Motor neuron (in vitro differentiated cells): ENCODE results near the gene GNGT1. TPM values are rescaled to one million over a fixed set of nuclear protein-coding genes. Genes with fewer than 3 reads are reported as not detected.

Source experiments
- ATAC-seq, 8 experiments: fragments of 200-7000 bp; cut with Tn5 transposase; replicated peaks in 6 of 8; 2 replicates each; pipeline ENCODE4 v1.8.0; 2021; ENCODE audit warnings: mild to moderate bottlenecking in 8 of 8, moderate library complexity in 8 of 8
- H3K27ac ChIP-seq, 2 donors: fragments of 250-450 bp; sonication (Bioruptor Pico); 2 replicates each; pipeline ENCODE4 v1.9.0; 2021; ENCODE audit warnings: antibody characterized with exemption in 2 of 2, mild to moderate bottlenecking in 2 of 2, moderate library complexity in 1 of 2
- H3K4me1 ChIP-seq, 2 donors: fragments of 250-450 bp; sonication (Bioruptor Pico); replicated peaks in 1 of 2; 2 replicates each; pipeline ENCODE4 v1.6.1; 2021; ENCODE audit warnings: antibody characterized with exemption in 2 of 2, mild to moderate bottlenecking in 2 of 2, moderate library complexity in 1 of 2
- H3K4me3 ChIP-seq, 5 donors: fragments of 250-450 bp; sonication (Bioruptor Pico); 2 replicates each; pipeline ENCODE4 v1.9.0; 2021; ENCODE audit warnings: antibody characterized with exemption in 5 of 5, mild to moderate bottlenecking in 5 of 5, moderate library complexity in 4 of 5
- WGBS, 10 experiments: fragments of 450-650 bp; shearing (Covaris generic); methylation state at CpG; one replicate each; pipeline ENCODE4 v1.0.0; 2022; 5-methylcytosine and 5-hydroxymethylcytosine counted together
- in situ Hi-C, 9 experiments: fragments of 400-800 bp; cut with MboI; loops; one replicate each; pipeline ENCODE4 v1.15.0; 2021; ENCODE audit warnings: low sequenced_read_pairs in 9 of 9, low pct_unique_long_range_greater_than_20kb in 2 of 9; ENCODE audit not compliant: unreplicated experiment in 9 of 9
- total RNA-seq, 8 experiments: library from RNA; unstranded; fragments of 300-600 nt; gene quantifications; 2 replicates each; pipeline versions ENCODE4 v1.2.3 to v1.2.4, GENCODE V29; 2022

GNGT1 gene
- total RNA-seq, 8 experiments from 2014 or later = 0.67 to 2.3 (median 1.8) TPM; not detected in 4

DNA sequence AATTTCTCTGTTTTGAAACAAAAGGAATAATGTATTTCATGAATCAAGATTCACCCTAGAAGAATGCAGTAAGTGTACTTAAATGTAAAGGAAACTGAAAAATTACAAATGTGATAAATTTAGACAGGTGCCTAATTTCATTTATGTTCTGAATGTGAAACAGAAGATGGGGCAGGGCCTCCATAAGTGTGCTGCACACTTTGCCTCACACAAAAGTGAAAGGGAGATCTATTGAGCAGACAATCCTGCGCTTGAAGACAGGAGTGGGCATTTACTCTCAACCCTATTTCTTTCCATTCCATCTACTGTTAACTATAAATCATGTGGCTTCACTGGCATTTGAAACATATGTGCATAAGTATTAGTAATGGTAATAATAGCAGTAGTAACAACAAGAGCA lies 51.4 kb downstream of the GNGT1 start:
- no peaks in the 10 kb centered on the region for H3K4me1 ChIP-seq
- no peak overlapping the region for H3K27ac ChIP-seq
- WGBS, 10 experiments = 60 to 100% (median 100%) methylated on average over 1 of the region's 1 CpG; no CpG with 5 or more reads in 3 of the 10 experiments
- in situ Hi-C loops = no loop called here
- H3K4me3 ChIP-seq = no peak overlapping the region
- ATAC-seq = no peak

DNA sequence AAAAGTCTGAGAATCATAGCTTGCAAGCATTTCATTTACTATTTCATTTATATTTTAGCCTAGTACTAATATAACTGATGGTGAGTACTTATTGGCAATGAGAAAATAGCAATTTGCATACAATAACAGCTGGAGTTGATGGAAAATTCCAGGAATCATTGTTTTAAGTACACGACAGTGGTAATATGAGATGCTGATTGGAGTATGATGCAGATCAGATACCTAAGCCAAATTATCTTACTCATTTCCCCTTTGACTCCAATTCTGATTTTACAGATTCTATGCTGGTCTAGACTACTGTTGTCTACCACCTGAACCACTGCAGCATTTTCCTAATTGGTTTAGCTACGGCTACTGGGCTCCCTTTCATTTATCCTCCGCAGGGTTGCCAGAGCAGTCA lies 51.8 kb downstream of the GNGT1 start:
- ATAC-seq = no peak
- H3K4me3 ChIP-seq = no peak overlapping the region
- no peaks in the 10 kb centered on the region for H3K4me1 ChIP-seq
- H3K27ac ChIP-seq = no peak overlapping the region
- in situ Hi-C loops = no loop called here
- 0 to 100% (median 80%) methylated on average over 1 to 3 of the region's 3 CpGs; no CpG with 5 or more reads in 1 of the 10 experiments for WGBS, 10 experiments

- Histone ChIP-seq H3K27ac (no peak overlapping the region), H3K4me3 (no peak overlapping the region), H3K4me1 (no peaks in the 10 kb centered on the region)
- WGBS, 10 experiments = 48 to 100% (median 89%) methylated on average over 1 to 3 of the region's 3 CpGs
- in situ Hi-C loops = no loop called here
- ATAC-seq = no peak
These were observed 52.3 kb downstream of the GNGT1 start for GRCh38 chr7:93958651-93959050.

Other genes with a start within 250 kb of the GNGT1 start
- 1,000 to 10,000 TPM in 1 of 8 experiments, 100 to 1,000 TPM in 2, 10 to 100 TPM in 1, 1 to 10 TPM in 1, under 1 TPM in 3; 0.23 to 4,336 (median 16.4) TPM for gene TFPI2, start 15.8 kb upstream of the GNGT1 start, total RNA-seq
- gene GNG11, start 15.2 kb downstream of the GNGT1 start, total RNA-seq = 10 to 100 TPM in 1 of 8 experiments, 1 to 10 TPM in 5, under 1 TPM in 2; 0.35 to 17.4 (median 1.4) TPM
- 10 to 100 TPM; 15.9 to 46.0 (median 29.9) TPM for gene BET1, start 97.8 kb downstream of the GNGT1 start, total RNA-seq